Right lung (tissue), 5 donors: Measurements from ENCODE around the gene LTA4H. TPM values are rescaled to one million over a fixed set of nuclear protein-coding genes. Genes with fewer than 3 reads are reported as not detected.

ENCODE experiments used
- DNase-seq, 2 donors: peaks; one replicate each; pipeline ENCODE4 v3.0.0-alpha.2; 2013
- polyA plus RNA-seq, 5 donors: library from polyadenylated mRNA; unstranded; fragments of 120-200 nt; gene quantifications; one replicate each; pipeline versions ENCODE4 v1.2.1 to v1.2.3, GENCODE V29; 2013; ENCODE audit warnings: inconsistent platforms in 1 of 5, low replicate concordance in 1 of 5; ENCODE audit not compliant: insufficient read length in 5 of 5, insufficient read depth in 1 of 5

The LTA4H gene
- polyA plus RNA-seq, 5 donors: 148 to 216 (median 209) TPM

DNA sequence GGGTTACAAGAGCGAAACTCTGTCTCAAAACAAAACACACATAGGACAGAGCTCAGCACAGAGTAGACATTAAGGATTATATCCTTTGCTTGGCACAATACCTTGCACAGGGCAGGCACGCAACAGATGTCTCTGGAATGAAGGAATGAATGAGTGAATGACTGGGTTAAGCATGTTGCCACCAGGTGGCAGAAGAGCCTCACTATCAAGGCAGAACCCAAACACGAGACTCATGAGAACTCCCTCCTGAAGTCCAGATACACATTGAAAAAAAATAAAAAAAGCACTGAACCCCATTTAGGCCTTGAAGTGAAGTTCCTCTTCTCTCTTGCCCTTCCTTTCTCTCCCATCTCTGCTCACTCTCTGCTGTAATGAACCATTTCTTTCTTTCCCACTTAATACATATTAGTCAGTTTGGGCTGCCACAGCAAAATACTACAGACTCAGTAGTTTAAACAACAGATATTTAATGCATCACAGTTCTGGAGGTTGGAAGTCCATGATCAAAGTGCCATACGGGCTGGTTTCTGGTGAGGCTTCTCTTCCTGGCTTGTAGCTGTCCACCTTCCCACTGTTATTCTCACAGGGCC lies 26.6 kb upstream of the LTA4H start:
- DNase-seq: peak; percentile 65 to 76

- no peak for DNase-seq
Observed at GRCh38 chr12:96061323-96061722, 25.9 kb upstream of the LTA4H start.

- DNase-seq: no peak
Observed at GRCh38 chr12:96060041-96060440, 24.7 kb upstream of the LTA4H start.

DNA sequence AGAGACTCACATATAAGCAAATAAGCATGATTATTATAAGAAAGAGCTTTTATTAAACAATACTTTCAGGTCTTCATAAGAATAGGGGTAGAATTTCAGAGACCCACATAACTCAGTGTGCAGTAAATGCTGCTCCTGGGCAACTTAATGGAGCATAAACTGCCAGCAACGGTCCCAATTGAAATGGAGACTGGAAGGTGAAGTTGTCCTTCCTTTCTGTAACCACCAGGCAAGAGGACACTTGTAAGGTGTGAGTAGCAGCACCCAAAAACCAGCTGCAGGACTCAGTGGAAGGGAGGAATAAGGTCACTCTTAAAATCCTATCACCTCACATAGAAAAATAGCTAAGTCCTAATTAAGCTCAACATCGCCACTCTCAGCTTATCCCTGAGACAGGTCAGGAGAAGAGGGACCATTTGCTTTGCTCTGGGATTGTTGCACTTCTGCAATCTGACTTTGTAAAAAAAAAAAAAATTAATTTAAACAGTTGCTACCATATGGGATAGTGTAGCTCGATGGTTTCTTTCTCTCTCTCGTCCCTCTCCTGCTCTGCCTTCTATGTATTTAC lies 22.7 kb upstream of the LTA4H start:
- no peak for DNase-seq

DNA sequence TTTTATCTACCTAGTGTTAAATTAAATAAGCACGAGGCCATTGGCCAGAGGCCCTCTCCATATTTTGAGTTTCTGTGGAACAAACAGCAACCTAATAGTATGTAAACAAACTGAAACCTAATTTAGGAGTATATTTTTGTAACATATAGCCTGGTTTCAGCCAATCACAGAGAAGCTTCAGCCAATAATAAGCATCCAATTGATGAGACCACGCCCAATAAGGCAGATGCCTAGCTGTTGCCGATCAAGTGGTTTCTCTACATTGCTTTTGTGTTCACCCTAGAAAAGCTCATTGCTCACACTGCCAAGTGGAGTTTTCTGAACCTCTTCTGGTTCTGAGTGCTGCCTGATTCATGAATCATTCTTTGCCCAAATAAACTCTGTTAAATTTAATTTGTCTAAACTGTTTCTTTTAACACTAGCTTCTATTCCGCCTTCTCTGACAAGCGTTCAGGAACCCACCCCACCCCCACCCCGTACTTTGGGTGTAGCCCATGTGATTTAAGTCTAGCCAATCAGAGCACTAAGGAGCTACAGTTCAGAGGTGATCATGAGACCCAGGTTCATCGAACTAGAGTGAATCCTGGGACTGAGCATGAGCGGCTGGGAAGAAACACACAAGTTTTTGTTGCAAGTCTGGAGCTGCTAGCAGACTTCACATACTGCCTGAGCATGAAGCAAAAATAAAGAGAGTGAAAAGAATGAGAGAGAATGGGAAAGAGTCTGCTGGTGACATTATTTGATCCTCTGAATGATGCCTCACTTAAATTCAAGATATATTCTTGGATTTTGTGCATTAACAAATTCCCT lies 21.5 kb upstream of the LTA4H start:
- no peak for DNase-seq

DNA sequence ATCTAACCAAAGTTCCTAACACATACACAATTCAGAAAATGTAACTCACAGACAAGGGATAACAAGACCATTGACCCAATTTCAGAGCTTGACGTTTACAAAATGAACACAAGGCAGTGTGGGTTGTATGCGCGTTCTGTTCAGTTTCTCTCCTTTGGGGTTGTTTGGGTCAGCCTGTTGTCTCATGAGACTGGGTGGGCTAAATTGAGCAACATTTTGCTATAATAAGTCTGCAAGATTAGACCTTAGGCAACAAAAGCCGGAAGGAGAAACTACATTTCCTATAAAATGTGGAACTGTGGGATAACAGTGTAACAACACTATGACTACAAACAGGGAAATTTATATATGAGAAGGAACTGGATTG lies 18.8 kb upstream of the LTA4H start:
- DNase-seq: no peak

- no peak for DNase-seq
Observed at GRCh38 chr12:96053476-96054243, 18.3 kb upstream of the LTA4H start.

GRCh38 chr12:96051756-96052485 lies 16.5 kb upstream of the LTA4H start:
- no peak for DNase-seq

GRCh38 chr12:96050139-96050538 lies 14.8 kb upstream of the LTA4H start:
- DNase-seq: no peak

GRCh38 chr12:96049101-96049500 lies 13.7 kb upstream of the LTA4H start:
- DNase-seq: no peak

- DNase-seq: no peak
Observed at GRCh38 chr12:96048393-96048969, 13.1 kb upstream of the LTA4H start.

DNA sequence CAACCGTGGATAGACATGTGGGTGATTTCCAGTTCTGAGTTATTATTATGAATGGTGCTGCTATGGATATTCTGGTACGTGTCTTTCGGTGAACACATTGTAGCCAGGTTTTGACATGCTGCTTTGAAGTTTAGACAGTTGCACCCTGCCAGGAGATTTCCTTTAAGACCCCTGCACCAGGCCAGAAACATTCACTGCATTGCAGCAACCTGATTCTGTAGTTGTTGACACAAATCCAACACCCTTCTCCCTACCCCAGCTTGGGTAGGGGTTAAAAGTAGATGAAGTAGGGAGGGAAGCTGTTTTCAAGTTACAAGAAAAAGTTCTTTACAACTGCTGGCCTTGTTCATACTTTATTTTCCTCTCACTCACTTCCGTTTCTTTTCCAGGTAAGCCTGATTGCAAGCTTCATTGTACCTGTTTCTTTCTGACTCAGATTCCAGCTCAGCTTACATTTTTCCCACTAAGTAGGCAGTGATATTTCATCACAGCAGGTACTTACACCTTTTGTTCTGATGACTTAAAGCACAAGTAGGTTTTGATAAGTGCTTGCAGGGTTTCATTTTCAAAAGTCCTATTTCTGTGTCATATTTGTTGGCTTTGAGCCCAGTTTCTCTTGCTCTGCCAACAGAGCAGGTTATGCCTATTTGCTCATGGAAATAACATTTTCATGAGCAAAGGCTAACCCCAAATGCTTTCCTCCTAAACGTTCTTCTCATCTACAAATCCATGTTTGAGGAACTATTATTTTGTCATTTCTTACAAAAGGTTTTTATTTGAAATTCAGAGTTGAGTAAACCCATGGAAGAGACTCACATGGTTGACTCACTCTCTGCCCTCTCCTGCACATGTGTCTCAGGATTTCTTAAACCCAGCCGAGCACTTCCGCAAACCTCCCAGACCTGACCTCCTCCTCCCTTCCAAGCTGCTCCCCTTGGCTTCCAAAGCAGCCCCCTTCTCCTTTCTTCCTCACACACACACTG lies 12.1 kb upstream of the LTA4H start:
- DNase-seq: peak; percentile 69 to 73

DNA sequence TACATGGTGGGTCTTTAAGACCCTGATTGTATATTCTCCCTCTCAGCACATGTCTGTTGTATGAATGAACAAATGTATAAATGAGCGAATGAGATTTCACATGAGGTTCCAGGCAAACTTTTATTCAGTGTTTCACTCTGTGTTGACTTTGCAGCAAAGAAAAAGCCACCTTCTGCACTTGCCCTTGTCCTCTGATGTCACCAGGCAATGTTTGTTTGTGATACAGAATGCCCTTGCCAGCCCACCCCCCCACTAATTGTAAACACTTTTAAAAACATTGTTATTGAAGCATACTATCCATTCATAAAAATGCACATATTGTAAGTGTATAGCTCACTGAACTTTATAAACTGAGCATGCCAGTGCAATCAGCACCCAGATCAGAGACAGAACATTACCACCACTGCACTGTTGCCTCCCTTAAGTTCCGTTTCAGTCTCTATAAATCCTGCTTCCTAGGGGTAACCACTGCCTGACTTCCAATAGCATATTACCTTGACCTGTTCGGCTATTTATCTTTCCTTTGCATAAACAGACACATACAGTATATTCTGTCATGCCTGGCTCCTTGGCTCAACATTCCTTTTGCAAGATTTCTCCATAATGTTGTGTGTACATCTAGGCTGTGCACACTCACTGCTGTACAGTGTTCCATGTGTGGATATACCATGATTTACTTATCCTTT lies 11.3 kb upstream of the LTA4H start:
- DNase-seq: peak in 1 of 2 donors; percentile 6

DNA sequence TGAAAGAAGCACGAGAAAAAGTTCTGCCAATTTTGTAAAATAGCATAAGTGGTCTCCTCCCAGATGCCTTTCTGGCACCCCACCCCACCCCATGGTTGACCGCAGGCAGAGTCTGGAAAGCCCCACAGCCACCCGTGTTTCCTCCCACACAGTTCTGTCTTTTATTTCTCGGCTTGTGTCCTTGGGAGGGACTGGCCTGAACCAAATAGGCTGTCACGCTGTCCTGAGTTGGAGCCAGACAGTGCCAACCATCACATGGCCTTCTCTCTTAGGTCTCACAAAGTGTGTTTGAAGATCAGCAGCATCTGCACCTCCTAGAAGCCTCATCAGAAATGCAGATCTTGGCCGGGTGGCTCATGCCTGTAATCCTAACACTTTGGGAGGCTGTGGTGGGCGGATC lies 10.2 kb upstream of the LTA4H start:
- no peak for DNase-seq

DNA sequence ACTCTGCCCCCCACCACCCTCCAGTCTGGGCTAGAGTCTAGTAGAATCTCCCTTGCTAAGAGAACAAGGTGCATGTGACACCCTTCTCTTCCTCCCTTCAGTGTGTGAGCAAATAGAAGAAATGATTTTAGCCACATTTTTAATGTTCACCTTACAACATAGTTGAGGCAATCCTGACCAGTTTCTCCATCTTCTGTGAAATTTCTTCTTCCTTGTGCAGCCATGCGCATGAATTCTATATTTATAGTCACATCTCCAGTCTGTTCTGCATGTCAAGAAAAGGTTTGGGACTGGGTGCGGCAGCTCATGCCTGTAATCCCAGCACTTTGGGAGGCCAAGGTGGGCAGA lies 9.5 kb upstream of the LTA4H start:
- DNase-seq: no peak

DNA sequence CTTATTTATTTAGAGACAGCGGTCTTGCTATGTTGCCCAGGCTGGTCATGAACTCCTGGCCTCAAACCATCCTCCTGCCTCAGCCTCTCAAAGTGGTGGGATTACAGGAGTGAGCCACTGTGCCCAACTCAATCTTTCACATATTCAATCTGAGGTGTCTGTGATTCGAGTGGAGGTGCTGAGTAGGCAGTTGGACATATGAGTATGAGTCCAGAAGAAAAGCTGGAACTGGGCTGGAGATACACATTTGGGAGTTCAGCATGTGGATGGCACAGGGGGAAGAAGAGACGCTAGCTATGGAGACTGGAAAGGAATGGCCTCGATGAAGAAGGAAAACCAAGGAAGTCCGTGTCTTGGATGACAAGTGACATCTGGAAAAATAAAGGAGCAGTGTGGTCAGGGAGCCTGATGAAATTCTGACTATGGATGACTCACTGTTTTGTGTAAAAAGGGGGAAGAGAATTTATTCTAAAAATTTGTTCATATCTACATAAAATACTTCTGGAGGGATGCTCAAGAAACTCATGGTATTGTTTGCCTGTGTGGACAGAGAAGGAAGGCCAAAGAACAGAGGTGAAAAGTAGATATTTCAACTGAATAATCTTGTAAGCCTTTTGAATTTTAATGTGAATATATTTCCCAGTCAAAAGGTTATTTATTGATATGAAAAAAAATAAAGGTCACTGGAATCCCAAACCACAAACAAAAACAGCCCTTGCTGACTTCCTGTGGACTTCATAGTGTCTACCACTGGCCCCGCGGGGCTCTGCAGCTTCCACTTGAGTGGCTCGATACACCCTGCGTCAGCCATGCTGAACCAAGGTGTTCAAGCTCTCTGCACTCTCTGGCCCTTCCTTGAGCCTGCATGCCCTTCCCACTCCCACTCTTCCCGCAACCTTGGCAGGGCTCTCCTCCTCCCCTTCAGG lies 8.9 kb upstream of the LTA4H start:
- DNase-seq: no peak

GRCh38 chr12:96041181-96041580 lies 5.8 kb upstream of the LTA4H start:
- DNase-seq: no peak

DNA sequence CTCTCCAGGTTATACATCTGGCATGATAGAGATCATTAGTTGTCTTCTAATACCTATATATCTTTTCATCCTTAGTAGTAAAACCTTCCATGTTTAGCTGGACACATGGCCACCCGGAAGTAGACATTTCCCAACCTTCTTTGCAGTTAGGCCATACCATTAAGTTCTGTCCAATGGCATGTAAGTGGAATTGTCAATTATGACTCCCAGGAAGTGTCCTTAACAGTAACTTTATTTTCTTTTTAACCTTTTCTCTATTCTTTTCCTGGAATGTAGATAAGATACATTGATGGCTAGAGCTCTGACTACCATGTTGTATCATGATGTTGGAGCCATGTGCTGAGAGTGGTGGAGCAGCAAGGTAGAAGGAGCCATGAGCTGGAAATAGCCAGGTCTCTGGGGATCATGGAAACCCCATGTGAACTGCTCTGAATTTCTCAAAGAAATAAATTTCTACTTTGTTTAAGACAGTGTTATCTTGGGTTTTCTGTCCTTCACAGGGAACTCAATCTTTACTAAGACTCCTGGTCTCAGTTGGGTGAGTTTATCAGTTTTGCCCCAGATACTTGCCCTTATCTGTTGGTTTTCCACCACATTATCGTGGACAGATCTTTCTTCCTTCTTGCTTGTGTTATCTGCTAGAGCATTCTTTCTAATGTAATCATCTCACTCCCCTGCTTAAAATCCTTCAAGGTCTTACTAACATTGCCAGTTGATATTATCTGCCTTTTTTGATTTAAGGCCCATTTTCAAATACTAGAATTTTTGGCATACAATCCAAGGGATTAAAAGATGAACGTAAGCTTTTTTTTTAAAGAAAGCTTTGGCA lies 5.1 kb upstream of the LTA4H start:
- DNase-seq: no peak
